ENCODE results near the gene LDB2.

- TF ChIP-seq, protein P1, sequence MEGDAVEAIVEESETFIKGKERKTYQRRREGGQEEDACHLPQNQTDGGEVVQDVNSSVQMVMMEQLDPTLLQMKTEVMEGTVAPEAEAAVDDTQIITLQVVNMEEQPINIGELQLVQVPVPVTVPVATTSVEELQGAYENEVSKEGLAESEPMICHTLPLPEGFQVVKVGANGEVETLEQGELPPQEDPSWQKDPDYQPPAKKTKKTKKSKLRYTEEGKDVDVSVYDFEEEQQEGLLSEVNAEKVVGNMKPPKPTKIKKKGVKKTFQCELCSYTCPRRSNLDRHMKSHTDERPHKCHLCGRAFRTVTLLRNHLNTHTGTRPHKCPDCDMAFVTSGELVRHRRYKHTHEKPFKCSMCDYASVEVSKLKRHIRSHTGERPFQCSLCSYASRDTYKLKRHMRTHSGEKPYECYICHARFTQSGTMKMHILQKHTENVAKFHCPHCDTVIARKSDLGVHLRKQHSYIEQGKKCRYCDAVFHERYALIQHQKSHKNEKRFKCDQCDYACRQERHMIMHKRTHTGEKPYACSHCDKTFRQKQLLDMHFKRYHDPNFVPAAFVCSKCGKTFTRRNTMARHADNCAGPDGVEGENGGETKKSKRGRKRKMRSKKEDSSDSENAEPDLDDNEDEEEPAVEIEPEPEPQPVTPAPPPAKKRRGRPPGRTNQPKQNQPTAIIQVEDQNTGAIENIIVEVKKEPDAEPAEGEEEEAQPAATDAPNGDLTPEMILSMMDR (IDR thresholded peaks at IDR 0.05; ENCODE audit: low read length), result no peak
- no peak for TF ChIP-seq EZH2 (IDR thresholded peaks at IDR 0.05; ENCODE audit: borderline replicate concordance, low read length)
Measured at GRCh38 chr4:16764622-16765021, 133.8 kb downstream of the LDB2 start.

Data from OCI-LY1 (cell line).